ENCODE results near the gene CSNK1G3.

The CSNK1G3 gene

DNA sequence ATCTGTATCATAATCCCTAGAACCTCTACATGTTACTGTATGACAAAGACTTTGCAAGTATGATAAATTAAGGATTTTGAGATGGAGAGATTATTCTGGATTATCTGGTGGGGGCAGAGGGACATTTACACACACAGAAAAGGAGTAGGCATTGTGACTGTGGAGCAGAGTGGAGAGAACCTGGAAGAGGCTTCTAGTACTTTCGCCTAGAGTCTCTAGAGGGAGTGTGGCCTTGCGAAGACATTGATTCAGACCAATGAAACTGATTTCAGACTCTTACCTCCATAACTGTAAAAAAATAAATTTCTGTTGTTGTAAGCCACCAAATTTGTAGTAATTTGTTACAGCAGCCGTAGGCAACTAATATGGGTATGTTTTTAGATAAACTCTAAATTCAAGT lies 45.9 kb downstream of the CSNK1G3 start:
- H4K91ac ChIP-seq (ENCODE audit: low read depth, low read length) = no peak overlapping the region
- no peak overlapping the region for H3K4ac ChIP-seq (ENCODE audit: low read depth, low read length)
- WGBS (ENCODE audit: extremely low coverage, insufficient coverage, insufficient read length) = no CpG with 5 or more reads among the region's 3 CpGs
- no peak overlapping the region for H3K23ac ChIP-seq (ENCODE audit: low read length)
- no peak for DNase-seq
- H3K9me3 ChIP-seq (ENCODE audit: insufficient read depth, low read depth, low read length) = no peaks in the 10 kb centered on the region
- H3K18ac ChIP-seq (ENCODE audit: low read length) = no peak overlapping the region
- H3K27ac ChIP-seq (ENCODE audit: low read depth, low read length) = no peak overlapping the region
- no peaks in the 10 kb centered on the region for H3K4me1 ChIP-seq (ENCODE audit: control insufficient read depth in 1 of 2, insufficient read depth in 2 of 2, low read length in 2 of 2)
- no peak overlapping the region for H2BK12ac ChIP-seq (ENCODE audit: low read length)
- H2AFZ ChIP-seq (ENCODE audit: insufficient read depth, low read length, poor library complexity) = no peak overlapping the region
- H3K79me1 ChIP-seq (ENCODE audit: low read length) = no peaks in the 10 kb centered on the region
- no peaks in the 10 kb centered on the region for H3K27me3 ChIP-seq (ENCODE audit: insufficient read depth, low read length)
- no peak overlapping the region for H2BK5ac ChIP-seq (ENCODE audit: low read depth, low read length, poor library complexity)
- H4K12ac ChIP-seq (ENCODE audit: low read depth, low read length) = no peak overlapping the region
- H3K4me3 ChIP-seq (ENCODE audit: low read depth, low read length) = no peak overlapping the region
- no peak overlapping the region for H3K14ac ChIP-seq (ENCODE audit: low read length)
- H4K8ac ChIP-seq (ENCODE audit: low read depth, low read length) = no peak overlapping the region
- H3K36me3 ChIP-seq (ENCODE audit: control insufficient read depth in 1 of 2, insufficient read depth in 2 of 2, low read length in 2 of 2) = no peaks in the 10 kb centered on the region
- H2BK120ac ChIP-seq (ENCODE audit: insufficient read depth, low read length, poor library complexity) = no peak overlapping the region
- no peak overlapping the region for H3K9ac ChIP-seq (ENCODE audit: low read length)
- H3K79me2 ChIP-seq (ENCODE audit: control insufficient read depth, insufficient read depth, low read length, poor library complexity) = no peaks in the 10 kb centered on the region
- H3K4me2 ChIP-seq (ENCODE audit: low read length) = no peak overlapping the region
- no peak overlapping the region for H2AK5ac ChIP-seq (ENCODE audit: low read length)

DNA sequence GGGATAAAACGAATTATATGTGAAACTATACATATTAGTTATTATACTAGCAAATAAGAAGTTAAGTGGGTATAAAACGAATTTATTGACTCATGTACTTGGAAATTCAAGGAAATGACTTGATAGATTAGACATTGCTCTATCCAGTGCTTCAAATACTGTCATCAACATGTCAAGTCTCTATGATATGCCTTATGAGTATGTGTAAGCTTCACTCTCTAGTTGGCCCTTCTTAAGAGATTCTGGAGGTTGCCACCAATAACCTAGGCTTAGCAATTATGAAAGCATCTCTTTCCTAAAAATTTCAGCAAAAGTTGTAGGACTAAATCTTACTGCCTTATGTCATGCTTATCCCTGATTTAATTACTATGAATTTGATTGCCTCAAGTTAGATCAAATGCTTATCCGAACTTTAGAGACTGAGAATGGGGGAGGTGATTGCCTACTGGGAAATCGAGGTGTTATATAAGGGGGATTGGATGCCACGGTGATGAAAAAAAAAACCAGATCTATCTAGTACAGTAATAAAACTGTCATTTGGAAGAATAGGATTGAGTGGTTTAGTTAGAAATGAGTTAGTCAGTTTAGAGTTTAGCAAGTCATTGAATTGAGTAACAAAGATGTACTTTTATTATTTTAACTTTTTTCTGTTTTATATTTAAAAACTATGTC lies 46.9 kb downstream of the CSNK1G3 start:
- Histone ChIP-seq H2BK120ac (ENCODE audit: insufficient read depth, low read length, poor library complexity) (no peak overlapping the region), H3K79me1 (ENCODE audit: low read length) (no peaks in the 10 kb centered on the region), H3K4me2 (ENCODE audit: low read length) (no peak overlapping the region), H2AK5ac (ENCODE audit: low read length) (no peak overlapping the region), H3K4me1 (ENCODE audit: control insufficient read depth in 1 of 2, insufficient read depth in 2 of 2, low read length in 2 of 2) (no peaks in the 10 kb centered on the region), H3K14ac (ENCODE audit: low read length) (no peak overlapping the region), H3K18ac (ENCODE audit: low read length) (no peak overlapping the region), H3K9ac (ENCODE audit: low read length) (no peak overlapping the region), H2BK12ac (ENCODE audit: low read length) (no peak overlapping the region), H2AFZ (ENCODE audit: insufficient read depth, low read length, poor library complexity) (no peak overlapping the region), H4K12ac (ENCODE audit: low read depth, low read length) (no peak overlapping the region), H3K9me3 (ENCODE audit: insufficient read depth, low read depth, low read length) (no peaks in the 10 kb centered on the region), H3K4ac (ENCODE audit: low read depth, low read length) (no peak overlapping the region), H3K36me3 (ENCODE audit: control insufficient read depth in 1 of 2, insufficient read depth in 2 of 2, low read length in 2 of 2) (no peaks in the 10 kb centered on the region), H3K79me2 (ENCODE audit: control insufficient read depth, insufficient read depth, low read length, poor library complexity) (no peaks in the 10 kb centered on the region), H2BK5ac (ENCODE audit: low read depth, low read length, poor library complexity) (no peak overlapping the region), H4K91ac (ENCODE audit: low read depth, low read length) (no peak overlapping the region), H4K8ac (ENCODE audit: low read depth, low read length) (no peak overlapping the region), H3K23ac (ENCODE audit: low read length) (no peak overlapping the region), H3K4me3 (ENCODE audit: low read depth, low read length) (no peak overlapping the region), H3K27ac (ENCODE audit: low read depth, low read length) (no peak overlapping the region), H3K27me3 (ENCODE audit: insufficient read depth, low read length) (no peaks in the 10 kb centered on the region)
- WGBS (ENCODE audit: extremely low coverage, insufficient coverage, insufficient read length) = no CpG with 5 or more reads among the region's 5 CpGs
- DNase-seq = no peak

DNA sequence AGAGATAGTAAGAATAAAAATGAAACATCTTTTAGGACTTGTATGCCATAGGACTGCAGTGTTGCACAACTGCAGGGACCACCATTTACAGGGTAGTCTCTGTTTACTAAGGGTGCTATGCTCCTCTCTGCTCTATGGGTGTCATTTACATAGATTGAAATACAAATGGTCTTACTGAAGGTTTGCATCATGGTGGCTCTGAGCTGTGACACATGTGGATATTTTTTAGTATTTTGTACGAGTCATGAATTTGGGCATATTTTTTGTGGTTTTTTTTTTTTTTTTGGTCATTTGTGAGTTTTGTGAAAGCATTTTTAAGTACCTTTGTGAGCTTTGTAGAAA lies 47.4 kb downstream of the CSNK1G3 start:
- Histone ChIP-seq H3K79me2 (ENCODE audit: control insufficient read depth, insufficient read depth, low read length, poor library complexity) (no peaks in the 10 kb centered on the region), H3K9ac (ENCODE audit: low read length) (no peak overlapping the region), H3K36me3 (ENCODE audit: control insufficient read depth in 1 of 2, insufficient read depth in 2 of 2, low read length in 2 of 2) (no peaks in the 10 kb centered on the region), H3K14ac (ENCODE audit: low read length) (no peak overlapping the region), H2BK5ac (ENCODE audit: low read depth, low read length, poor library complexity) (no peak overlapping the region), H4K8ac (ENCODE audit: low read depth, low read length) (no peak overlapping the region), H2AFZ (ENCODE audit: insufficient read depth, low read length, poor library complexity) (no peak overlapping the region), H3K27me3 (ENCODE audit: insufficient read depth, low read length) (no peaks in the 10 kb centered on the region), H3K18ac (ENCODE audit: low read length) (no peak overlapping the region), H3K23ac (ENCODE audit: low read length) (no peak overlapping the region), H4K91ac (ENCODE audit: low read depth, low read length) (no peak overlapping the region), H3K4ac (ENCODE audit: low read depth, low read length) (no peak overlapping the region), H3K27ac (ENCODE audit: low read depth, low read length) (no peak overlapping the region), H3K4me2 (ENCODE audit: low read length) (no peak overlapping the region), H3K9me3 (ENCODE audit: insufficient read depth, low read depth, low read length) (no peaks in the 10 kb centered on the region), H3K4me3 (ENCODE audit: low read depth, low read length) (no peak overlapping the region), H4K12ac (ENCODE audit: low read depth, low read length) (no peak overlapping the region), H2BK12ac (ENCODE audit: low read length) (no peak overlapping the region), H3K4me1 (ENCODE audit: control insufficient read depth in 1 of 2, insufficient read depth in 2 of 2, low read length in 2 of 2) (no peaks in the 10 kb centered on the region), H2AK5ac (ENCODE audit: low read length) (no peak overlapping the region), H2BK120ac (ENCODE audit: insufficient read depth, low read length, poor library complexity) (no peak overlapping the region), H3K79me1 (ENCODE audit: low read length) (no peaks in the 10 kb centered on the region)
- no peak for DNase-seq
- no CpG with 5 or more reads among the region's 1 CpG for WGBS (ENCODE audit: extremely low coverage, insufficient coverage, insufficient read length)

DNA sequence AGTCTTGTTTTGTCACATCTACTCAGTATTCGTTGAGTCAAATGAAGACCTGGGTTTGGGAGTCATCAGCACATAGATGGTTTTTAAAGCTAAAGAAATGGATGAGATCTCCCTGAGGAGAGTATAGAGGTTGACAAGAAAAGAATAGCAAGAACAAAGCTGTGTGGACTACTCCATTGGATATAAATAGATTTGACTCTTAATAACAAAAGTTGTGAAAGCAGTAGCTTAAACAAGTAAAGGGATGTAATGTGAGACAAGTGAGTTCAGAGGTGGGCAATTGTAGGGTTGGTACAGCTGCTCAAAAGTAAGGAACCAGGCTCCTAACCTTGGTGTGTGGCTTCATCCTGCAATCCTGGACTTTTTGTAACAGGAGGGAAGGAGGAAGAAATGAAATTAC lies 49.3 kb downstream of the CSNK1G3 start:
- Histone ChIP-seq H4K8ac (ENCODE audit: low read depth, low read length) (no peak overlapping the region), H2AFZ (ENCODE audit: insufficient read depth, low read length, poor library complexity) (no peak overlapping the region), H3K9ac (ENCODE audit: low read length) (no peak overlapping the region), H3K27me3 (ENCODE audit: insufficient read depth, low read length) (no peaks in the 10 kb centered on the region), H3K23ac (ENCODE audit: low read length) (no peak overlapping the region), H3K79me2 (ENCODE audit: control insufficient read depth, insufficient read depth, low read length, poor library complexity) (no peaks in the 10 kb centered on the region), H3K4me3 (ENCODE audit: low read depth, low read length) (no peak overlapping the region), H2BK5ac (ENCODE audit: low read depth, low read length, poor library complexity) (no peak overlapping the region), H3K4me2 (ENCODE audit: low read length) (no peak overlapping the region), H4K12ac (ENCODE audit: low read depth, low read length) (no peak overlapping the region), H3K79me1 (ENCODE audit: low read length) (no peaks in the 10 kb centered on the region), H2BK120ac (ENCODE audit: insufficient read depth, low read length, poor library complexity) (no peak overlapping the region), H2BK12ac (ENCODE audit: low read length) (no peak overlapping the region), H3K18ac (ENCODE audit: low read length) (no peak overlapping the region), H4K91ac (ENCODE audit: low read depth, low read length) (no peak overlapping the region), H3K27ac (ENCODE audit: low read depth, low read length) (no peak overlapping the region), H3K4ac (ENCODE audit: low read depth, low read length) (no peak overlapping the region), H2AK5ac (ENCODE audit: low read length) (no peak overlapping the region), H3K4me1 (ENCODE audit: control insufficient read depth in 1 of 2, insufficient read depth in 2 of 2, low read length in 2 of 2) (no peaks in the 10 kb centered on the region), H3K14ac (ENCODE audit: low read length) (no peak overlapping the region), H3K36me3 (ENCODE audit: control insufficient read depth in 1 of 2, insufficient read depth in 2 of 2, low read length in 2 of 2) (peaks cover 0 to 1% of the 10 kb centered on the region in 2 experiments), H3K9me3 (ENCODE audit: insufficient read depth, low read depth, low read length) (no peaks in the 10 kb centered on the region)
- no peak for DNase-seq
- WGBS (ENCODE audit: extremely low coverage, insufficient coverage, insufficient read length) = no CpG with 5 or more reads among the region's 1 CpG
